Prostate gland (tissue), 2 donors: Measurements from ENCODE around the gene NOTCH2.

ENCODE experiments used
- CTCF ChIP-seq, 4 experiments: fragments of 200-600 bp in 2 of 4; fragments of 450-650 bp in 2 of 4; sonication (generic) in 2 of 4; IDR thresholded peaks; 1 replicate in 3 of 4; 2 replicates in 1 of 4; pipeline ENCODE4 v1.5.1; 2016 to 2019; ENCODE audit warnings: antibody characterized with exemption in 4 of 4, mild to moderate bottlenecking in 2 of 4, moderate library complexity in 2 of 4
- POLR2A ChIP-seq: fragments of 450-650 bp; IDR thresholded peaks from one replicate; pipeline ENCODE4 v1.6.1; 2016; ENCODE audit warnings: antibody characterized with exemption, mild to moderate bottlenecking
- POLR2AphosphoS5 ChIP-seq: sonication (generic); formaldehyde crosslinking; IDR thresholded peaks from one replicate; pipeline ENCODE4 v1.6.1; 2017; ENCODE audit warnings: antibody characterized with exemption

- no peak for TF ChIP-seq CTCF (IDR thresholded peaks at IDR 0.05)
- peak; percentile 42 for TF ChIP-seq POLR2AphosphoS5
- TF ChIP-seq POLR2A = no peak
These were observed 111.2 kb downstream of the NOTCH2 start for GRCh38 chr1:119958223-119958622.
